ENCODE measurements around the gene RAB3GAP2.
A peak's percentile ranks its signal among the peaks of the same experiment; 100 is the strongest.

The RAB3GAP2 gene

GRCh38 chr1:220243947-220244346, 28.3 kb downstream of the RAB3GAP2 start:
- Histone ChIP-seq H3K9me2 (replicated peaks; ENCODE audit: low read depth, low read length) (no peaks in the 10 kb centered on the region), H3K9me3 (ENCODE audit: insufficient read depth, low read depth, low read length) (peaks cover 3% of the 10 kb centered on the region; the same call in 1 of the 2 replicates), H3K27me3 (ENCODE audit: insufficient read depth, low read length, poor library complexity, severe bottlenecking) (no peaks in the 10 kb centered on the region), H3K4me1 (ENCODE audit: insufficient read depth, low read length, poor library complexity, severe bottlenecking) (peaks cover 12% of the 10 kb centered on the region), H3K36me3 (ENCODE audit: insufficient read depth, low read length) (no peaks in the 10 kb centered on the region), H3K9ac (ENCODE audit: low read depth, low read length, poor library complexity, severe bottlenecking) (no peak overlapping the region), H3K79me2 (ENCODE audit: insufficient read depth, low read length) (peaks cover 24% of the 10 kb centered on the region; the same call in 1 of the 2 replicates), H3K4me3 (ENCODE audit: low read length, poor library complexity, severe bottlenecking) (no peak overlapping the region), H2AFZ (ENCODE audit: low read length) (no peak overlapping the region), H3K4me2 (ENCODE audit: low read depth, low read length, poor library complexity, severe bottlenecking) (no peak overlapping the region), H4K20me1 (ENCODE audit: insufficient read depth, low read length, poor library complexity, severe bottlenecking) (no peaks in the 10 kb centered on the region), H3F3A (ENCODE audit: low read depth) (no peaks in the 10 kb centered on the region)
- TF ChIP-seq CTCF (conservative IDR thresholded peaks at IDR 0.05; ENCODE audit: low read length) (no peak), EZH2phosphoT487 (IDR thresholded peaks at IDR 0.05; ENCODE audit: borderline replicate concordance) (no peak)

- Histone ChIP-seq H3K9me3 (ENCODE audit: insufficient read depth, low read depth, low read length) (no peaks in the 10 kb centered on the region), H2AFZ (ENCODE audit: low read length) (no peak overlapping the region), H3K9ac (ENCODE audit: low read depth, low read length, poor library complexity, severe bottlenecking) (no peak overlapping the region), H3K4me3 (ENCODE audit: low read length, poor library complexity, severe bottlenecking) (no peak overlapping the region), H4K20me1 (ENCODE audit: insufficient read depth, low read length, poor library complexity, severe bottlenecking) (no peaks in the 10 kb centered on the region), H3F3A (ENCODE audit: low read depth) (no peaks in the 10 kb centered on the region), H3K4me2 (ENCODE audit: low read depth, low read length, poor library complexity, severe bottlenecking) (peak overlapping the region; percentile 23), H3K27me3 (ENCODE audit: insufficient read depth, low read length, poor library complexity, severe bottlenecking) (no peaks in the 10 kb centered on the region), H3K36me3 (ENCODE audit: insufficient read depth, low read length) (no peaks in the 10 kb centered on the region), H3K79me2 (ENCODE audit: insufficient read depth, low read length) (peaks cover 30% of the 10 kb centered on the region; the same call in 1 of the 2 replicates), H3K4me1 (ENCODE audit: insufficient read depth, low read length, poor library complexity, severe bottlenecking) (peaks cover 12% of the 10 kb centered on the region), H3K9me2 (replicated peaks; ENCODE audit: low read depth, low read length) (no peaks in the 10 kb centered on the region)
- TF ChIP-seq CTCF (conservative IDR thresholded peaks at IDR 0.05; ENCODE audit: low read length), result no peak
- TF ChIP-seq EZH2phosphoT487 (IDR thresholded peaks at IDR 0.05; ENCODE audit: borderline replicate concordance), result no peak
Measured at GRCh38 chr1:220241072-220241663, 31.1 kb downstream of the RAB3GAP2 start.

GRCh38 chr1:220239966-220240365, 32.3 kb downstream of the RAB3GAP2 start:
- no peaks in the 10 kb centered on the region for H3K9me2 ChIP-seq (replicated peaks; ENCODE audit: low read depth, low read length)
- no peak overlapping the region for H3K4me2 ChIP-seq (ENCODE audit: low read depth, low read length, poor library complexity, severe bottlenecking)
- no peaks in the 10 kb centered on the region for H3K9me3 ChIP-seq (ENCODE audit: insufficient read depth, low read depth, low read length)
- no peak overlapping the region for H3K4me3 ChIP-seq (ENCODE audit: low read length, poor library complexity, severe bottlenecking)
- no peaks in the 10 kb centered on the region for H4K20me1 ChIP-seq (ENCODE audit: insufficient read depth, low read length, poor library complexity, severe bottlenecking)
- no peaks in the 10 kb centered on the region for H3F3A ChIP-seq (ENCODE audit: low read depth)
- no peaks in the 10 kb centered on the region for H3K27me3 ChIP-seq (ENCODE audit: insufficient read depth, low read length, poor library complexity, severe bottlenecking)
- no peak overlapping the region for H3K9ac ChIP-seq (ENCODE audit: low read depth, low read length, poor library complexity, severe bottlenecking)
- peaks cover 12% of the 10 kb centered on the region for H3K4me1 ChIP-seq (ENCODE audit: insufficient read depth, low read length, poor library complexity, severe bottlenecking)
- no peak overlapping the region for H2AFZ ChIP-seq (ENCODE audit: low read length)
- no peak for TF ChIP-seq EZH2phosphoT487 (IDR thresholded peaks at IDR 0.05; ENCODE audit: borderline replicate concordance)
- no peak for TF ChIP-seq CTCF (conservative IDR thresholded peaks at IDR 0.05; ENCODE audit: low read length)
- no peaks in the 10 kb centered on the region for H3K36me3 ChIP-seq (ENCODE audit: insufficient read depth, low read length)
- H3K79me2 ChIP-seq (ENCODE audit: insufficient read depth, low read length), result peaks cover 30% of the 10 kb centered on the region; the same call in 1 of the 2 replicates
